HEK293 (cell line): ENCODE data around the gene RETREG3.

Source experiments
- BCL11B ChIP-seq: fragments of 450-650 bp; formaldehyde crosslinking; IDR thresholded peaks from 2 replicates; pipeline ENCODE4 v1.5.1; 2016; ENCODE audit warnings: low read depth, missing biosample characterization, missing genetic modification characterization
- BCL6B ChIP-seq: fragments of 450-650 bp; formaldehyde crosslinking; IDR thresholded peaks from 2 replicates; pipeline ENCODE4 v1.5.1; 2017; ENCODE audit warnings: missing biosample characterization, missing genetic modification characterization
- CTCF ChIP-seq: fragments of 450-650 bp; formaldehyde crosslinking; IDR thresholded peaks from 2 replicates; pipeline ENCODE4 v1.5.1; 2016; ENCODE audit warnings: missing biosample characterization, missing genetic modification characterization
- ELK4 ChIP-seq: IDR thresholded peaks from 2 replicates; pipeline ENCODE4 v1.6.1; 2011; ENCODE audit warnings: mild to moderate bottlenecking, low read depth, low read length, borderline replicate concordance
- INSM2 ChIP-seq: fragments of 450-650 bp; formaldehyde crosslinking; IDR thresholded peaks from 2 replicates; pipeline ENCODE4 v1.5.1; 2016; ENCODE audit warnings: missing biosample characterization, missing genetic modification characterization
- KLF10 ChIP-seq: fragments of 450-650 bp; IDR thresholded peaks from 2 replicates; pipeline ENCODE4 v1.5.1; 2018; ENCODE audit warnings: missing biosample characterization, mild to moderate bottlenecking, missing genetic modification characterization
- KLF7 ChIP-seq: fragments of 450-650 bp; formaldehyde crosslinking; IDR thresholded peaks from 2 replicates; pipeline ENCODE4 v1.5.1; 2016; ENCODE audit warnings: missing biosample characterization, missing genetic modification characterization, borderline replicate concordance
- OSR2 ChIP-seq: fragments of 450-650 bp; formaldehyde crosslinking; IDR thresholded peaks from 2 replicates; pipeline ENCODE4 v1.5.1; 2016; ENCODE audit warnings: missing biosample characterization, missing genetic modification characterization
- SCRT1 ChIP-seq: fragments of 450-650 bp; formaldehyde crosslinking; IDR thresholded peaks from 2 replicates; pipeline ENCODE4 v1.5.1; 2016; ENCODE audit warnings: missing biosample characterization, missing genetic modification characterization, borderline replicate concordance
- TRIM28 ChIP-seq: IDR thresholded peaks from 2 replicates; pipeline ENCODE4 v1.6.1; 2011; ENCODE audit warnings: low read length, control low read depth, borderline replicate concordance
- TSHZ1 ChIP-seq: fragments of 450-650 bp; formaldehyde crosslinking; IDR thresholded peaks from 2 replicates; pipeline ENCODE4 v1.5.1; 2016; ENCODE audit warnings: missing biosample characterization, missing genetic modification characterization, borderline replicate concordance
- ZBTB20 ChIP-seq: fragments of 450-650 bp; formaldehyde crosslinking; IDR thresholded peaks from 2 replicates; pipeline ENCODE4 v1.5.1; 2016; ENCODE audit warnings: missing biosample characterization, missing genetic modification characterization
- ZFP69B ChIP-seq: fragments of 450-650 bp; formaldehyde crosslinking; IDR thresholded peaks from 2 replicates; pipeline ENCODE4 v1.5.1; 2016; ENCODE audit warnings: missing biosample characterization, missing genetic modification characterization
- ZIC2 ChIP-seq: fragments of 450-650 bp; formaldehyde crosslinking; IDR thresholded peaks from 2 replicates; pipeline ENCODE4 v1.5.1; 2016; ENCODE audit warnings: missing biosample characterization, missing genetic modification characterization
- ZNF140 ChIP-seq: fragments of 450-650 bp; formaldehyde crosslinking; IDR thresholded peaks from 2 replicates; pipeline ENCODE4 v1.5.1; 2016; ENCODE audit warnings: missing biosample characterization, missing genetic modification characterization
- ZNF202 ChIP-seq: fragments of 450-650 bp; formaldehyde crosslinking; IDR thresholded peaks from 2 replicates; pipeline ENCODE4 v1.5.1; 2016; ENCODE audit warnings: missing biosample characterization, missing genetic modification characterization, borderline replicate concordance
- ZNF24 ChIP-seq: fragments of 450-650 bp; formaldehyde crosslinking; IDR thresholded peaks from 2 replicates; pipeline ENCODE4 v1.5.1; 2016; ENCODE audit warnings: missing biosample characterization, missing genetic modification characterization
- ZNF26 ChIP-seq: fragments of 450-650 bp; formaldehyde crosslinking; IDR thresholded peaks from 2 replicates; pipeline ENCODE4 v1.5.1; 2016; ENCODE audit warnings: missing biosample characterization, missing genetic modification characterization
- ZNF266 ChIP-seq: fragments of 450-650 bp; formaldehyde crosslinking; IDR thresholded peaks from 2 replicates; pipeline ENCODE4 v1.5.1; 2016; ENCODE audit warnings: missing biosample characterization, missing genetic modification characterization, low read depth
- ZNF274 ChIP-seq, 2 experiments: fragments of 200-500 bp in 1 of 2; fragments of 450-650 bp in 1 of 2; sonication (Bioruptor generic) in 1 of 2; formaldehyde crosslinking in 1 of 2; IDR thresholded peaks; 2 replicates each; pipeline versions ENCODE4 v1.5.1 to v1.6.1; 2014 to 2016; ENCODE audit warnings: borderline replicate concordance in 1 of 2, inconsistent platforms in 1 of 2, low read length in 1 of 2, missing biosample characterization in 1 of 2, missing genetic modification characterization in 1 of 2
- ZNF473 ChIP-seq: fragments of 450-650 bp; formaldehyde crosslinking; IDR thresholded peaks from 2 replicates; pipeline ENCODE4 v1.5.1; 2017; ENCODE audit warnings: missing biosample characterization, missing genetic modification characterization
- ZNF514 ChIP-seq: fragments of 450-650 bp; formaldehyde crosslinking; IDR thresholded peaks from 2 replicates; pipeline ENCODE4 v1.5.1; 2016; ENCODE audit warnings: missing biosample characterization, missing genetic modification characterization
- ZNF530 ChIP-seq: fragments of 450-650 bp; formaldehyde crosslinking; IDR thresholded peaks from 2 replicates; pipeline ENCODE4 v1.5.1; 2016; ENCODE audit warnings: low read depth, missing biosample characterization, missing genetic modification characterization
- ZNF629 ChIP-seq: fragments of 450-650 bp; formaldehyde crosslinking; IDR thresholded peaks from 2 replicates; pipeline ENCODE4 v1.5.1; 2017; ENCODE audit warnings: missing biosample characterization, missing genetic modification characterization
- ZNF658 ChIP-seq: fragments of 450-650 bp; formaldehyde crosslinking; IDR thresholded peaks from 2 replicates; pipeline ENCODE4; 2016; ENCODE audit warnings: missing biosample characterization, missing genetic modification characterization
- ZNF707 ChIP-seq: fragments of 450-650 bp; formaldehyde crosslinking; IDR thresholded peaks from 2 replicates; pipeline ENCODE4 v1.5.1; 2016; ENCODE audit warnings: missing biosample characterization, missing genetic modification characterization
- ZNF76 ChIP-seq: fragments of 450-650 bp; formaldehyde crosslinking; IDR thresholded peaks from 2 replicates; pipeline ENCODE4; 2016; ENCODE audit warnings: low read depth, missing biosample characterization, missing genetic modification characterization, borderline replicate concordance
- ZNF792 ChIP-seq: fragments of 450-650 bp; formaldehyde crosslinking; IDR thresholded peaks from 2 replicates; pipeline ENCODE4 v1.5.1; 2016; ENCODE audit warnings: missing biosample characterization, missing genetic modification characterization

The RETREG3 gene

GRCh38 chr17:42608305-42609181, 631 bp downstream of the RETREG3 start (continued):
- TF ChIP-seq ZNF274 (IDR thresholded peaks at IDR 0.05; ENCODE audit: low read length) (no peak), ZNF274 (tag by site-specific recombination; IDR thresholded peaks at IDR 0.05; ENCODE audit: borderline replicate concordance) (no peak), ZNF76 (tag by site-specific recombination) (no peak; the same call in 1 of the 2 replicates), ZNF140 (tag by site-specific recombination) (no peak), ZNF266 (no peak), SCRT1 (tag by site-specific recombination) (no peak), ZNF658 (tag by site-specific recombination) (no peak), BCL11B (tag by site-specific recombination) (0 out of 2 replicates have a peak, but pooled peaks have one; percentile 26), TRIM28 (no peak), ZNF792 (no peak), ZNF514 (tag by site-specific recombination) (no peak), CTCF (tag by site-specific recombination) (no peak), ZNF202 (tag by site-specific recombination) (no peak), ZIC2 (tag by site-specific recombination) (no peak), BCL6B (tag by site-specific recombination) (no peak), ZNF530 (no peak), ZNF473 (no peak), ZNF629 (tag by site-specific recombination) (0 out of 2 replicates have a peak, but pooled peaks have one; percentile 19), OSR2 (no peak), TSHZ1 (tag by site-specific recombination) (no peak), KLF10 (no peak), ZNF26 (tag by site-specific recombination) (no peak), ZNF707 (no peak), ZFP69B (tag by site-specific recombination) (peak; percentile 52; the same call in 1 of the 2 replicates), INSM2 (tag by site-specific recombination) (0 out of 2 replicates have a peak, but pooled peaks have one; percentile 66), ELK4 (no peak), ZBTB20 (tag by site-specific recombination) (0 out of 2 replicates have a peak, but pooled peaks have one; percentile 71), KLF7 (tag by site-specific recombination) (no peak), ZNF24 (no peak)
